Stimulated activated naive CD8-positive, alpha-beta T cell treated with anti-CD3 and anti-CD28 coated beads, Interleukin-15, Interleukin-2, amounts not matched to agents 100 ng/mL and 50 ng/mL, for 24 hours (primary cell): Measurements from ENCODE around the gene IL22RA2.

Source experiments
- H3K27ac Mint-ChIP-seq: one replicate; pipeline ENCODE4 v1.8.0; 2021; ENCODE audit warnings: mild to moderate bottlenecking, mixed read lengths
- H3K27me3 Mint-ChIP-seq: one replicate; pipeline ENCODE4 v1.8.0; 2021; ENCODE audit warnings: mixed read lengths
- H3K36me3 Mint-ChIP-seq: one replicate; pipeline ENCODE4 v1.8.0; 2021; ENCODE audit warnings: low read depth, mixed read lengths
- H3K4me1 Mint-ChIP-seq: one replicate; pipeline ENCODE4 v1.8.0; 2021; ENCODE audit warnings: low read depth, mixed read lengths
- H3K4me3 Mint-ChIP-seq: one replicate; pipeline ENCODE4 v1.8.0; 2021; ENCODE audit warnings: mild to moderate bottlenecking, mixed read lengths
- H3K9me3 Mint-ChIP-seq: one replicate; pipeline ENCODE4 v1.8.0; 2021; ENCODE audit warnings: mixed read lengths

Gene IL22RA2

DNA sequence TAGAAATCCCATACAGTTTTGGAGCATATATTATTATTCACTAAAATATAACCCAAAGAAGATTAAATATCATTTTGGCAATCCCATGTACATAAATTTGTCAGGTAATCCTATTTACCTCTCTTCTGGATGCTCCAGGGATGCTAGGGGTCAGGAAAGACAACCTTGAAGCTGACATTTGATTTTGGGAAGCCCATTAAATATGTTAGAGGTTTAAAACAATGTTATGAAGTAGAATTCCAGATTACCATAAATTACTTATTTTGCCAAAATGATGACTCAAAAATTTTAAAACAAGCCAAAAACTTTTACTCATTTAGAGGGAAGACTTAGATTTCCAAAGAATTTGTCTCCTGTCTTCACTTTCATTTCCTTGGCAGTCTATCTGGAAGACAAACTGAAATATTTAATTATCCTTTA lies 9.2 kb upstream of the IL22RA2 start:
- Mint-ChIP-seq H3K9me3 (peaks cover 34% of the 10 kb centered on the region), H3K27ac (no peak overlapping the region), H3K4me1 (peaks cover 6% of the 10 kb centered on the region), H3K36me3 (peaks cover 11% of the 10 kb centered on the region), H3K4me3 (no peak overlapping the region), H3K27me3 (peaks cover 9% of the 10 kb centered on the region)

DNA sequence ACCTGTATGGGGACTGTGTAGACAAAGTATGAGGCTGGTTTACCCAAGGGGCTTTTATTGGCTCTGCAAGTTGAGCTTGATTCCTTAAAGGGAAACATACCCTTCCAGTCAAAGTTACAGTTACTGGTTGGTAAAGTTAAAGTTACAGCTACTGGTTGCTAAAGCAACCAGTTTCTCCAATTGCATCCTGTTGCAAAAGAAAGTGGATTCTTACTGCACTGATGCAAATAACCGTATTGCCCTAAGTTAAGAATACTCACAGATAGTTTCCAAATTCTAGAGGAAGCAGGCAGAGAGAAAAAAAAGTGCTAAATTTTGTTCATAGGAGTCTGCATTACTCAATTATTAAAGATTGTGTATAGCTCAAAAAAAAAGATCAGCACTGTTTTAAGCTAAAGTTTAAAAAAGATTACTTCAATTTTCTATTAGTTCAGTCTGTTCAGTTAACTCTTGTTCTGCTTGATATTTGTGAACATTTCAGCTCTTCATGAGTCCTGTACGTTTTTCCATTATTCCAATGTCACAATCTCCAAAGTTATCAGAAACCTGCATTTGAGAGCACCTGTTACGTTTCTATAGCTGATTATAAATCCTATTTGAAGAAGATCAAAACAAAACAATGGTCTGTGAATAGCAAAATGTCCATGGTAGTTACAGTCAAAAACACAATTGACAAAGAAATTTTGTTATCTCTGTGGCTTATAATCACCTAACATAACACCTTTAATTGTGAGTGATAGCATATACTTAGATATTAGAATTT lies 8.6 kb upstream of the IL22RA2 start:
- peaks cover 9% of the 10 kb centered on the region for H3K27me3 Mint-ChIP-seq
- no peak overlapping the region for H3K4me3 Mint-ChIP-seq
- H3K36me3 Mint-ChIP-seq, result peaks cover 11% of the 10 kb centered on the region
- no peak overlapping the region for H3K27ac Mint-ChIP-seq
- peaks cover 6% of the 10 kb centered on the region for H3K4me1 Mint-ChIP-seq
- peaks cover 31% of the 10 kb centered on the region for H3K9me3 Mint-ChIP-seq

DNA sequence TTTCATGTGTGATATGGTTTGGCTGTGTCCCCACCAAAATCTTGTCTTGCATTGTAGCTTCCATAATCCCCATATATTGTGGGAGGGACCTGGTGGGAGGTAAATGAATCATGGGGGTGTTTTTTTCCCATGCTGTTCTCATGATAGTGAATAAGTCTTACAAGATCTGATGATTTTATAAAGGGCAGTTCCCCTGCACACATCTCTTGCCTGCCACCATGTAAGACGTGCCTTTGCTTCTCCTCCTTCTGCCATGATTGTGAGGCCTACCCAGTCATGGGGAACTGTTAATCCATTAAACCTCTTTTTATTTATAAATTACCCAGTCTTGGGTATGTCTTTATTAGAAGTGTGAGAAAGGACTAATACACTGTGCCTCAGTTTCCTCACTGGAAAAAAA lies 4.2 kb upstream of the IL22RA2 start:
- Mint-ChIP-seq H3K27me3 (peaks cover 9% of the 10 kb centered on the region), H3K4me3 (no peak overlapping the region)

DNA sequence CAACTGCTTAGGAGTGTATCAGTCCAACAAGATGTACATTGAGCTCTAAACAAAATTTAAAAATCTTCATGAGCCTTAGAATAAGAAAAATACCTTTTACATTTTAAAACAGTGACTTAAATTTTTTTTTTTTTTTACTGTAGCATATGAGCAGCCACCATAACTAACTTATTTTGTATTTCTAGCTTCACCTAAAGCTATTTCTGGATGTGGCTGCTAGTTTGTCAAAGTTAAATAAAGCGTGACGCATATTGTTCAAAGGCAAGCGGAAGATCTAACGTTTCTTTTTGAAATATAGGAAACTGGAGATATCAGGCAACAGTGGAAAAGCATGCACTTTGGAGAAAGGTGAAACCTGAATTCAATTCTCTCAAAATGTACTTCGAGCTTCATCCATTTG lies 3.3 kb upstream of the IL22RA2 start:
- peaks cover 9% of the 10 kb centered on the region for H3K27me3 Mint-ChIP-seq
- peaks cover 27% of the 10 kb centered on the region for H3K4me1 Mint-ChIP-seq
- H3K27ac Mint-ChIP-seq, result no peak overlapping the region
- H3K4me3 Mint-ChIP-seq, result no peak overlapping the region
- H3K9me3 Mint-ChIP-seq, result peaks cover 11% of the 10 kb centered on the region
- H3K36me3 Mint-ChIP-seq, result peaks cover 4% of the 10 kb centered on the region

More for the DNA sequence above, 4.2 kb upstream of the IL22RA2 start:
- Mint-ChIP-seq H3K36me3 (peaks cover 8% of the 10 kb centered on the region), H3K4me1 (peaks cover 18% of the 10 kb centered on the region), H3K27ac (no peak overlapping the region), H3K9me3 (peaks cover 15% of the 10 kb centered on the region)

GRCh38 chr6:137175868-137176245 lies 2.4 kb upstream of the IL22RA2 start:
- Mint-ChIP-seq H3K27me3 (peaks cover 9% of the 10 kb centered on the region), H3K27ac (no peak overlapping the region), H3K4me3 (no peak overlapping the region), H3K9me3 (peaks cover 9% of the 10 kb centered on the region), H3K4me1 (peaks cover 35% of the 10 kb centered on the region), H3K36me3 (peaks cover 2% of the 10 kb centered on the region)

DNA sequence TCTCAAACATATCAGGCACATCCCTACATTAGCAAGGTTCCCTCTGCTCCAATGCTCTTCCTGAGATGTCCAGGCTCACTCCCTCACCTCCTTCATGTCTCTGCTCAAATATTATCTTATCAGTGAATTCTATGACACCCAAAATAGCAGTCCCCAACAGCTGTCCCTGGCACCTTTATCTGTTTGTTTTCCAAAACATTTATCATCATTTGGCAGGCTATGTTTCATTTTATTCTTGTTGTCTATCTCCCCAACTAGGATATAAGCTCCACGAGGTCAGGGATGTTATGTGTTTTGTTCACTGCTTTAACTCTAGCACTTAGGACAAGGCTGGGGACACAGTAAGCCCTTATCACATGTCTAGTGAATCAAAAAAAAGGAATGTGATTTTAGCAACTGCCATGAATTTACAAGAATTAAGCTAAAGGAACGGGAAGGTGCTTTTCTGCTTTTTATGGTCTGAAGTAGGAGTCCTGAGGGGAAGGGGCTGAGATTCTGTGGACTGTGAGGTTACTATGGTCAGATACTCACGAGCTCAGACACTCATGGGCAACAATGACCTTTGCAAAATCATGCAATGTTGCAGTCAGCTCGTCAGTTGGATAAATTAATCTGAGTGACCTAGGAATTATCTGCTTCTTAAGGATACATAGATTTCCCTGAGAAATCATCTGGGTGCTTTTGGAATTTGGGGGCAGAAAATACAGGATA lies 1.9 kb upstream of the IL22RA2 start:
- Mint-ChIP-seq H3K4me3 (no peak overlapping the region), H3K27me3 (peaks cover 9% of the 10 kb centered on the region), H3K27ac (no peak overlapping the region), H3K9me3 (peaks cover 5% of the 10 kb centered on the region), H3K36me3 (no peaks in the 10 kb centered on the region), H3K4me1 (peaks cover 36% of the 10 kb centered on the region)

- Mint-ChIP-seq H3K4me3 (no peak overlapping the region), H3K9me3 (no peaks in the 10 kb centered on the region), H3K36me3 (no peaks in the 10 kb centered on the region), H3K4me1 (peaks cover 37% of the 10 kb centered on the region), H3K27ac (peak overlapping the region; percentile 81), H3K27me3 (peaks cover 4% of the 10 kb centered on the region)
Observed at GRCh38 chr6:137172734-137173431, 561 bp downstream of the IL22RA2 start.

DNA sequence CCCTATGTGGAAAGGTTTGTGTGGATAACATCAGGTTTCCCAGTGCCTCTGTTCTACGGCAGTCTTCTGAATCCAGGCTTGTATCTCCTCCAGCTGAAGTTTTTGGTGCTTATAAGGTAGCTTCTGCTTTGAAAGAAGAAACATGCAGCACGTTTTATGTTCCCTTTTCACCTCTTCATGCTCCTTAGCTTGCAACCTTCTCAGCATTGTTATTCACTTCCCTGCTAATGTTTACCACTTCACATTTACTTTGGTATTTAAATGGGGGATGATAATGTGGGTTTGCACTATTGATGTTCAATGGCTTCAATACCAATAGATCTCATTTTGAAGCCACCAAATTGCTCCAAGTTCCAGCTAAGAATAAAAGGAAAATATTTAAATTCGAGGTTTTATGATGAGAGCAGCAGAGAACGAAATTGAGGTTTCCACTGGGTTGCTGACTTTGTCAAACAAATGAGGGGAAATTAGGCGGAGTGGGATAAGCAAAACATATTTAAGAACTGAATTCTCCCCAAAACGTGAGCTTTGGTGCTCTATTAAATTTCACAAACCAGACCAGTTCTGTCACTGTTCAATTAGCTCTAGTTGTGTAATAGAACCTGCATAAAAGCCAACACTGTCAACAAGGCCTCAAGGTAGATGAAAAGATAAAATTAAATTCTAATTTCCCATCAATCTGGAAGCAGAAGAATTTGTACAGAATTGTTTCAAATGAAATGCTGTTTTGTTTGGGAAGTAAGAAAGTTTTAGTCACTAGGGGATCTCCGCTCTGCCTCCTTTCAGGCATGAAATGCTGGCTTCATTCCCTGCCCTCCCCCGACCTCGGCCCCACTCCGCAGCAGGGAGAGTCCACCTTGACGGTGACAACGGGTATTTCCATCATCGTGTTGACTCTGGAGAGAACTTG lies 1.4 kb downstream of the IL22RA2 start:
- no peak overlapping the region for H3K4me3 Mint-ChIP-seq
- H3K4me1 Mint-ChIP-seq, result peaks cover 45% of the 10 kb centered on the region
- no peaks in the 10 kb centered on the region for H3K36me3 Mint-ChIP-seq

DNA sequence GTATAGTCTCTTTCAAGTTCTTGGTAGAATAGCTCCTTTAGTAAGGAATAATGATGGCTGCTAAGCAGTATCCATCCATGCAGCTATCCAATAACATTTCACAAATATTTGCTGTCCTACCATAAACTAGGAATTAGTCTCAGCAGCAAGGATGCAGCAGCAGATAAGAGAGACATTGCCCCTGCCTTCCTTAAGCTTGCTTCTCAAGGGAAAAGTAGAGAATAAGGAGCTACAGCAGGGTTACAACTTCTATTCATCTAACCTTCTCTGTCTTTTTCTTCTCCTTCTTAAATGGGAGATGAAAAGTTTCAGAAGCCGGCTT lies 2.4 kb downstream of the IL22RA2 start:
- Mint-ChIP-seq H3K4me1 (peaks cover 51% of the 10 kb centered on the region), H3K4me3 (no peak overlapping the region), H3K27me3 (peaks cover 4% of the 10 kb centered on the region), H3K9me3 (no peaks in the 10 kb centered on the region), H3K36me3 (no peaks in the 10 kb centered on the region), H3K27ac (no peak overlapping the region)

More for the DNA sequence above, 1.4 kb downstream of the IL22RA2 start:
- Mint-ChIP-seq H3K27me3 (peaks cover 4% of the 10 kb centered on the region), H3K9me3 (no peaks in the 10 kb centered on the region), H3K27ac (peak overlapping the region; percentile 81)

GRCh38 chr6:137170266-137171052 lies 3.0 kb downstream of the IL22RA2 start:
- H3K36me3 Mint-ChIP-seq, result no peaks in the 10 kb centered on the region
- H3K4me1 Mint-ChIP-seq, result peaks cover 56% of the 10 kb centered on the region
- H3K27me3 Mint-ChIP-seq, result no peaks in the 10 kb centered on the region
- H3K27ac Mint-ChIP-seq, result no peak overlapping the region
- H3K4me3 Mint-ChIP-seq, result no peak overlapping the region
- no peaks in the 10 kb centered on the region for H3K9me3 Mint-ChIP-seq

DNA sequence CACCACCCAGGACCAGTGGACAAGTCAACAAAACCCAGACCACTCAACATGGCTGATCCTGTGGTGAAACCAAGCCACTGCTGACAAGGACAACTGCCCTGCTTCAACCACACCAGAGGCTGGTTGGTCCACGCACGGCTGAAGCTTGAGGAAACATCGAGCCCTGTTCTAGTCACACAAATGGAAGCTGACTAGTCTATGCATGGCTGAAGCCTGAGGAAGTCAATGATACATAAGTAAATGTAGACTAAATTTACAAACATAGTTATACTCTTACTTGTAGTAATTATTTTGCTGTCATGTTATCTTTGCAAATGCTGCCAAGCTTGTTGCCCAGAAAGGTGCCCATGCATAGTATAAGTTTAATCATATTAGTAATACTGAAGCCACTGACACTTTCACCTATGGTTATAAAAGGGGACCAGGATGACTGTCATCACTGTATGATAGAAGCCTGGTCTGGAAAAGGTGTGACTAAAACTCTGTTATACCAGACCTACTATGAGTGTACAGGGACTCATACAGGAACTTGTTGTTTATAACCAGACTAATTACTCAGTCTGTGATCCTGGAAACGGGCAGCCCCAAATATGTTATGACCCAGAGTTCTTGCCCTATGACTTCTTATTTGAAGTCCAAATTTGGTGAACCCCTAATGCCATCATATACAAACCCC lies 5.6 kb downstream of the IL22RA2 start:
- Mint-ChIP-seq H3K4me1 (peaks cover 58% of the 10 kb centered on the region), H3K4me3 (no peak overlapping the region), H3K27ac (peak overlapping the region; percentile 82), H3K9me3 (peaks cover 10% of the 10 kb centered on the region), H3K27me3 (peaks cover 10% of the 10 kb centered on the region), H3K36me3 (peaks cover 8% of the 10 kb centered on the region)

GRCh38 chr6:137166247-137167098 lies 7.0 kb downstream of the IL22RA2 start:
- H3K27ac Mint-ChIP-seq, result no peak overlapping the region
- no peak overlapping the region for H3K4me3 Mint-ChIP-seq
- peaks cover 20% of the 10 kb centered on the region for H3K27me3 Mint-ChIP-seq
- peaks cover 8% of the 10 kb centered on the region for H3K36me3 Mint-ChIP-seq
- H3K4me1 Mint-ChIP-seq, result peaks cover 45% of the 10 kb centered on the region
- H3K9me3 Mint-ChIP-seq, result peaks cover 15% of the 10 kb centered on the region
